H9 (cell line): ENCODE measurements around the gene RNU4-1. TPM values are rescaled to one million over a fixed set of nuclear protein-coding genes. Genes with fewer than 3 reads are reported as not detected.
A peak's percentile ranks its signal among the peaks of the same experiment; 100 is the strongest.

Source experiments
- DNase-seq: peaks from one replicate; pipeline ENCODE4 v3.0.0-alpha.2; 2017
- H2AFZ ChIP-seq: one replicate; pipeline ENCODE4 v1.6.1; 2013; ENCODE audit warnings: mild to moderate bottlenecking, low read length, control low read depth, moderate library complexity
- H2AK5ac ChIP-seq: 2 replicates; pipeline ENCODE4 v1.6.1; 2013; ENCODE audit warnings: low read length, control low read depth, mixed read lengths; ENCODE audit not compliant: insufficient read length
- H2BK120ac ChIP-seq: one replicate; pipeline ENCODE4 v1.6.1; 2013; ENCODE audit warnings: low read depth, mild to moderate bottlenecking, low read length, control low read depth, inconsistent platforms; ENCODE audit not compliant: poor library complexity, severe bottlenecking
- H2BK12ac ChIP-seq: 2 replicates; pipeline ENCODE4 v1.6.1; 2013; ENCODE audit warnings: low read length, control low read depth, mixed read lengths, low read depth; ENCODE audit not compliant: insufficient read length
- H2BK15ac ChIP-seq: 2 replicates; pipeline ENCODE4 v1.6.1; 2013; ENCODE audit warnings: low read depth, low read length, control low read depth
- H2BK20ac ChIP-seq: one replicate; pipeline ENCODE4 v1.6.1; 2013; ENCODE audit warnings: low read depth, mild to moderate bottlenecking, low read length, control low read depth, inconsistent platforms; ENCODE audit not compliant: poor library complexity, severe bottlenecking
- H2BK5ac ChIP-seq: 2 replicates; pipeline ENCODE4 v1.6.1; 2013; ENCODE audit warnings: low read length, control low read depth, mixed read lengths; ENCODE audit not compliant: insufficient read length
- H3K14ac ChIP-seq: 2 replicates; pipeline ENCODE4 v1.6.1; 2013; ENCODE audit warnings: low read length, control low read depth; ENCODE audit not compliant: insufficient read depth
- H3K18ac ChIP-seq: 2 replicates; pipeline ENCODE4 v1.6.1; 2013; ENCODE audit warnings: low read depth, mild to moderate bottlenecking, mixed read lengths, low read length, control low read depth; ENCODE audit not compliant: insufficient read length
- H3K23ac ChIP-seq: 2 replicates; pipeline ENCODE4 v1.6.1; 2013; ENCODE audit warnings: low read length, control low read depth, mixed read lengths, low read depth; ENCODE audit not compliant: insufficient read length
- H3K23me2 ChIP-seq: 2 replicates; pipeline ENCODE4 v1.6.1; 2013; ENCODE audit warnings: low read depth, mild to moderate bottlenecking, mixed read lengths, low read length, control low read depth; ENCODE audit not compliant: insufficient read length, poor library complexity, severe bottlenecking
- H3K27ac ChIP-seq: 2 replicates; pipeline ENCODE4 v1.5.1; 2013; ENCODE audit warnings: low read length, control low read depth, mixed read lengths, low read depth; ENCODE audit not compliant: insufficient read length
- H3K27me3 ChIP-seq: 2 replicates; pipeline ENCODE4 v1.6.1; 2013; ENCODE audit warnings: low read length, control low read depth, inconsistent platforms; ENCODE audit not compliant: insufficient read depth
- H3K4ac ChIP-seq: 2 replicates; pipeline ENCODE4 v1.6.1; 2013; ENCODE audit warnings: low read depth, mild to moderate bottlenecking, control low read depth, inconsistent platforms, low read length, moderate library complexity
- H3K4me1 ChIP-seq: 2 replicates; pipeline ENCODE4 v1.6.1; 2013; ENCODE audit warnings: low read length, control low read depth, inconsistent platforms; ENCODE audit not compliant: insufficient read depth
- H3K4me2 ChIP-seq: 2 replicates; pipeline ENCODE4 v1.6.1; 2013; ENCODE audit warnings: low read length, control low read depth, mixed read lengths; ENCODE audit not compliant: insufficient read length, insufficient read depth
- H3K56ac ChIP-seq: 2 replicates; pipeline ENCODE4 v1.6.1; 2013; ENCODE audit warnings: low read depth, mild to moderate bottlenecking, mixed read lengths, low read length, control low read depth; ENCODE audit not compliant: insufficient read length
- H3K79me1 ChIP-seq: 2 replicates; pipeline ENCODE4 v1.6.1; 2013; ENCODE audit warnings: low read depth, mild to moderate bottlenecking, moderate library complexity, low read length, control low read depth, inconsistent platforms; ENCODE audit not compliant: insufficient read depth, poor library complexity, severe bottlenecking
- H3K79me2 ChIP-seq: 2 replicates; pipeline ENCODE4 v1.6.1; 2013; ENCODE audit warnings: low read length, control low read depth, inconsistent platforms; ENCODE audit not compliant: insufficient read depth
- H3K9ac ChIP-seq: 2 replicates; pipeline ENCODE4 v1.6.1; 2013; ENCODE audit warnings: low read length, control low read depth, mixed read lengths; ENCODE audit not compliant: insufficient read length; ENCODE audit errors: extremely low read depth
- H3K9me3 ChIP-seq: one replicate; pipeline ENCODE4 v1.6.1; 2013; ENCODE audit warnings: low read depth, low read length, inconsistent platforms; ENCODE audit not compliant: control insufficient read depth
- H3T11ph ChIP-seq: one replicate; pipeline ENCODE4 v1.6.1; 2013; ENCODE audit warnings: mild to moderate bottlenecking, low read length, control low read depth, inconsistent platforms
- H4K20me1 ChIP-seq: one replicate; pipeline ENCODE4 v1.6.1; 2013; ENCODE audit not compliant: control insufficient read depth, insufficient read length, insufficient read depth
- H4K5ac ChIP-seq: 2 replicates; pipeline ENCODE4 v1.6.1; 2013; ENCODE audit warnings: low read depth, mild to moderate bottlenecking, mixed read lengths, low read length, control low read depth; ENCODE audit not compliant: insufficient read length
- H4K8ac ChIP-seq: replicated peaks from 2 replicates; pipeline ENCODE4 v1.6.1; 2013; ENCODE audit warnings: low read length, control low read depth, mixed read lengths, low read depth; ENCODE audit not compliant: insufficient read length
- H4K91ac ChIP-seq: 2 replicates; pipeline ENCODE4 v1.6.1; 2013; ENCODE audit warnings: low read depth, mild to moderate bottlenecking, moderate library complexity, mixed read lengths, low read length, control low read depth; ENCODE audit not compliant: insufficient read length
- H3K27ac Mint-ChIP-seq, 3 experiments: 2 replicates in 2 of 3; 3 replicates in 1 of 3; pipeline ENCODE4 v1.8.0; 2020 to 2021; ENCODE audit warnings: mixed read lengths in 3 of 3, mild to moderate bottlenecking in 1 of 3, moderate library complexity in 1 of 3
- H3K27me3 Mint-ChIP-seq: 2 replicates; pipeline ENCODE4 v1.8.0; 2021; ENCODE audit warnings: low read depth, mild to moderate bottlenecking, moderate library complexity, mixed read lengths
- H3K36me3 Mint-ChIP-seq, 3 experiments: 2 replicates in 2 of 3; 3 replicates in 1 of 3; pipeline ENCODE4 v1.8.0; 2020 to 2021; ENCODE audit warnings: low read depth in 3 of 3, mixed read lengths in 3 of 3; ENCODE audit not compliant: insufficient read depth in 1 of 3
- H3K4me1 Mint-ChIP-seq, 2 experiments: 2 replicates each; pipeline ENCODE4 v1.8.0; 2020; ENCODE audit warnings: mixed read lengths in 2 of 2
- H3K4me3 Mint-ChIP-seq, 2 experiments: 2 replicates in 1 of 2; 3 replicates in 1 of 2; pipeline ENCODE4 v1.8.0; 2020 to 2021; ENCODE audit warnings: mild to moderate bottlenecking in 2 of 2, mixed read lengths in 2 of 2, moderate library complexity in 1 of 2
- H3K9me3 Mint-ChIP-seq, 2 experiments: 2 replicates in 1 of 2; 3 replicates in 1 of 2; pipeline ENCODE4 v1.8.0; 2020; ENCODE audit warnings: mild to moderate bottlenecking in 2 of 2, mixed read lengths in 2 of 2, moderate library complexity in 1 of 2
- CTCF ChIP-seq: fragments of 200-600 bp; sonication (generic); conservative IDR thresholded peaks from 3 replicates; pipeline ENCODE4 v1.8.0; 2021; ENCODE audit warnings: antibody characterized with exemption, mild to moderate bottlenecking
- WGBS: extraction: QIAGEN DNeasy Blood & Tissue Kit; methylation state at CpG from one replicate; pipeline ENCODE4 v1.1.7; 2013; ENCODE audit warnings: missing lambda C conversion rate, low lambda C conversion rate, mixed read lengths; ENCODE audit not compliant: insufficient read length; ENCODE audit errors: extremely low coverage; 5-methylcytosine and 5-hydroxymethylcytosine counted together
- total RNA-seq: library from RNA; stranded (reverse); gene quantifications from 2 replicates; pipeline ENCODE4 v1.2.1, GENCODE V29; 2021

The RNU4-1 gene
- total RNA-seq, 1 experiment from 2014 or later: 3,262 TPM

DNA sequence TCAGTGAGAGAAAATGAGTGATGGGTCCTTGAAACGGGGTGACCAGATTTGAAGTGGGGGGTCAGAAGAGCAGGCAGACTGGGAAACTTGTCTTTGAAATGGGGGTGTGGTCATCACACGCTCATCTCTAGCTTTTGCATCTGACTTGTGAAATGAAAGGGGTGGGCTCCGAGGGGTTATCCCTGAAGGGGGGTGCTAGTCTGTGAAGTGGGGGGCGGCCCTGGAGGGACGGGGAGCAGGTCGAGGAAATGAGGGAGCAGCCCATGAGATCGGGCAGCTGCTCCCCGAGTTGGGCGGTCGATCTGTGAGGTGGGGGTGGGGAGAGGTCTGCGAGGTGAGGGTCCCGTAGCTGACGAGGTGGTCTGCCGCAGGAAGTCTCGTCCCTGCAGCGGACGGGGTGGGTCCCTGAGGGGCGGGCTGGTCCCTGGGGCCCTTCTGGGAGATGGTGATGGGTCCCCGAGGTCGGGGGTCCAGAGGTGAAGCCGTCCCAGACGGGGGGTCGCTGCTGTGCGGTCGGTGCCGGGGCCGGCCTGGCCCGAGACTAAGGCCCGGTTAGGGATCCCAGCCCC is 28.0 kb downstream of the RNU4-1 start:
- WGBS: no CpG with 5 or more reads among the region's 29 CpGs
- no peak overlapping the region for H4K8ac ChIP-seq
- H2BK5ac ChIP-seq: no peak overlapping the region
- H3K9me3 Mint-ChIP-seq: no peaks in the 10 kb centered on the region; a peak in 1 of 5 replicates
- peak overlapping the region in 2 of 3 experiments; percentile 15 to 49; a peak in 5 of 7 replicates for H3K27ac Mint-ChIP-seq
- H2BK120ac ChIP-seq: no peak overlapping the region
- no peak for DNase-seq
- H3K23ac ChIP-seq: no peak overlapping the region
- peak overlapping the region; percentile 67 for H3K14ac ChIP-seq
- no peaks in the 10 kb centered on the region for H3K9me3 ChIP-seq
- H3K4me1 ChIP-seq: peaks cover 12% of the 10 kb centered on the region
- no peak overlapping the region for H4K5ac ChIP-seq
- H3K36me3 Mint-ChIP-seq: peaks cover 0 to 5% (median 5%) of the 10 kb centered on the region in 3 experiments; a peak in 3 of 7 replicates
- H4K91ac ChIP-seq: no peak overlapping the region
- no peak overlapping the region for H2BK12ac ChIP-seq
- peak overlapping the region; percentile 50 for H3K4me2 ChIP-seq
- H3K56ac ChIP-seq: no peak overlapping the region
- H2AK5ac ChIP-seq: no peak overlapping the region
- no peak overlapping the region for H3K4ac ChIP-seq
- no peak overlapping the region for H3K27ac ChIP-seq
- H3T11ph ChIP-seq: no peak overlapping the region
- no peak overlapping the region for H3K18ac ChIP-seq
- H2BK20ac ChIP-seq: no peak overlapping the region
- peaks cover 31 to 50% of the 10 kb centered on the region in 2 experiments for H3K4me1 Mint-ChIP-seq
- no peak for TF ChIP-seq CTCF
- no peak overlapping the region for H2AFZ ChIP-seq
- H3K23me2 ChIP-seq: peaks cover 8% of the 10 kb centered on the region
- H3K9ac ChIP-seq: peak overlapping the region; percentile 49
- H3K79me2 ChIP-seq: peaks cover 40% of the 10 kb centered on the region; the same call in 1 of the 2 replicates
- no peaks in the 10 kb centered on the region for H3K27me3 ChIP-seq
- H3K4me3 Mint-ChIP-seq: peak overlapping the region; percentile 75 to 87
- H3K79me1 ChIP-seq: peaks cover 3% of the 10 kb centered on the region
- no peaks in the 10 kb centered on the region for H4K20me1 ChIP-seq
- no peak overlapping the region for H2BK15ac ChIP-seq
- H3K27me3 Mint-ChIP-seq: no peaks in the 10 kb centered on the region
